Thoracic aorta (tissue), 2 donors: ENCODE data around the gene TMEM248. TPM values are rescaled to one million over a fixed set of nuclear protein-coding genes. Genes with fewer than 3 reads are reported as not detected.
"Not testable (repeated sequence)": the region's sequence is repeated elsewhere in the genome, so short reads cannot be mapped to it uniquely, and the experiment has no call there.

Experiments used
- ATAC-seq: fragments of 150-250 bp; one replicate; pipeline ENCODE4 v1.8.0; 2017; ENCODE audit warnings: low read depth; ENCODE audit not compliant: insufficient number of reproducible peaks, low FRiP score
- DNase-seq: peaks from one replicate; pipeline ENCODE4 v3.0.0-alpha.2; 2020; ENCODE audit warnings: low spot score
- H3K27ac ChIP-seq, 2 donors: fragments of 200-600 bp; sonication (generic); 1 replicate in 1 of 2; 2 replicates in 1 of 2; pipeline ENCODE4 v1.5.1; 2016; ENCODE audit warnings: mild to moderate bottlenecking in 2 of 2, moderate library complexity in 2 of 2
- H3K27me3 ChIP-seq: fragments of 200-600 bp; sonication (generic); replicated peaks from 2 replicates; pipeline ENCODE4 v1.6.0; 2016; ENCODE audit warnings: mild to moderate bottlenecking; ENCODE audit not compliant: insufficient read depth
- H3K36me3 ChIP-seq: fragments of 200-600 bp; sonication (generic); one replicate; pipeline ENCODE4 v1.5.1; 2016
- H3K4me1 ChIP-seq, 2 donors: fragments of 200-600 bp; sonication (generic); 1 replicate in 1 of 2; 2 replicates in 1 of 2; pipeline versions ENCODE4 v1.5.1 to v1.6.0; 2016; ENCODE audit warnings: low read depth in 2 of 2, mild to moderate bottlenecking in 1 of 2; ENCODE audit not compliant: control insufficient read depth in 1 of 2
- H3K4me3 ChIP-seq: fragments of 200-600 bp; sonication (generic); 2 replicates; pipeline ENCODE4 v1.5.1; 2016; ENCODE audit warnings: mild to moderate bottlenecking
- H3K9me3 ChIP-seq: fragments of 200-600 bp; sonication (generic); 2 replicates; pipeline ENCODE4 v1.5.1; 2016
- CTCF ChIP-seq: fragments of 200-600 bp; sonication (generic); IDR thresholded peaks from one replicate; pipeline ENCODE4 v1.5.1; 2019; ENCODE audit warnings: antibody characterized with exemption
- total RNA-seq, 2 donors: library from RNA; depleted of rRNA; stranded (reverse); fragments of >200 nt; gene quantifications; one replicate each; pipeline versions ENCODE4 v1.1.0 to v1.2.3, GENCODE V29; 2016

Gene TMEM248
- total RNA-seq, 2 donors from 2014 or later = 108 to 130 TPM

GRCh38 chr7:66960192-66960591, 39.2 kb downstream of the TMEM248 start:
- Histone ChIP-seq H3K27ac (no peak overlapping the region), H3K36me3 (peaks cover 19% of the 10 kb centered on the region), H3K4me3 (no peak overlapping the region), H3K9me3 (no peaks in the 10 kb centered on the region), H3K4me1 (peaks cover 0 to 20% of the 10 kb centered on the region in 2 donors), H3K27me3 (no peaks in the 10 kb centered on the region)
- no peak for TF ChIP-seq CTCF
- DNase-seq (no peak), ATAC-seq (no peak)

GRCh38 chr7:66961096-66961495, 40.1 kb downstream of the TMEM248 start:
- Histone ChIP-seq H3K27me3 (no peaks in the 10 kb centered on the region), H3K36me3 (peaks cover 14% of the 10 kb centered on the region), H3K4me1 (peaks cover 0 to 20% of the 10 kb centered on the region in 2 donors), H3K27ac (no peak overlapping the region), H3K4me3 (no peak overlapping the region), H3K9me3 (no peaks in the 10 kb centered on the region)
- no peak for TF ChIP-seq CTCF
- no peak for DNase-seq
- ATAC-seq = no peak

- no peak for ATAC-seq
- DNase-seq = no peak
- no peak for TF ChIP-seq CTCF
- Histone ChIP-seq H3K9me3 (no peaks in the 10 kb centered on the region), H3K4me1 (no peaks in the 10 kb centered on the region), H3K4me3 (no peak overlapping the region), H3K27ac (no peak overlapping the region), H3K36me3 (peaks cover 5% of the 10 kb centered on the region), H3K27me3 (no peaks in the 10 kb centered on the region)
Measured at GRCh38 chr7:66964411-66964810, 43.4 kb downstream of the TMEM248 start.

- no peaks in the 10 kb centered on the region for H3K4me1 ChIP-seq
- no peaks in the 10 kb centered on the region for H3K27me3 ChIP-seq
- ATAC-seq (no peak), DNase-seq (no peak)
- H3K9me3 ChIP-seq = no peaks in the 10 kb centered on the region
- no peak overlapping the region for H3K4me3 ChIP-seq
- TF ChIP-seq CTCF = no peak
- H3K36me3 ChIP-seq = no peaks in the 10 kb centered on the region
- H3K27ac ChIP-seq = no peak overlapping the region
Measured at GRCh38 chr7:66967029-66967428, 46.0 kb downstream of the TMEM248 start.

GRCh38 chr7:66969001-66969400, 48.0 kb downstream of the TMEM248 start:
- ATAC-seq, H3K4me1 ChIP-seq, H3K4me3 ChIP-seq, H3K9me3 ChIP-seq, DNase-seq, H3K27ac ChIP-seq, H3K27me3 ChIP-seq, H3K36me3 ChIP-seq: not testable (repeated sequence)

- no peak for TF ChIP-seq CTCF
- DNase-seq = no peak
- H3K36me3 ChIP-seq = no peaks in the 10 kb centered on the region
Measured at GRCh38 chr7:66970310-66970709, 49.3 kb downstream of the TMEM248 start.

More at GRCh38 chr7:66970310-66970709, 49.3 kb downstream of the TMEM248 start:
- Histone ChIP-seq H3K27ac (no peak overlapping the region), H3K4me1 (no peaks in the 10 kb centered on the region), H3K27me3 (no peaks in the 10 kb centered on the region), H3K9me3 (no peaks in the 10 kb centered on the region), H3K4me3 (no peak overlapping the region)
- ATAC-seq = no peak
